ENCODE results near the gene GRIP1. TPM values are rescaled to one million over a fixed set of nuclear protein-coding genes. Genes with fewer than 3 reads are reported as not detected.

The GRIP1 gene
- total and polyA plus RNA-seq, 2 experiments from 2014 or later: 5.1 to 13.7 TPM

DNA sequence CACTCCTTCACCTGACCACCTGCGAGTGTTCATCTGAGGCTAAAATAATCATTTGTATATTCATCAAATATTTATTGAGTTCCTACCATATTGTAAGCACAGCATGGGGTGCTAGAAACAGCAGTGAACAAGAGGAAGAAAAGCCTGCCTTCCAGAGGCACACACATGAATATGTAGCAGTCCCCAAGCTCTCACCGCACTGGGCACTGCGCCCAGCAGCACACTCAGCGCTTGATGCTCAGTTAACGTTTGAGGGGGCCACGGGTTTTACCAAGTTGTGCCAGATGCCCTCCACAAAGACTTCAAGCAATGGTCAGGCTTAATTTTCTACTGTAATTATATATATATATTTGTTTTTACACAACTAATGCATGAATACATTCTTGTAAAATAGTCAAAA is 324.6 kb downstream of the GRIP1 start (continued):
- TF ChIP-seq, protein P1, sequence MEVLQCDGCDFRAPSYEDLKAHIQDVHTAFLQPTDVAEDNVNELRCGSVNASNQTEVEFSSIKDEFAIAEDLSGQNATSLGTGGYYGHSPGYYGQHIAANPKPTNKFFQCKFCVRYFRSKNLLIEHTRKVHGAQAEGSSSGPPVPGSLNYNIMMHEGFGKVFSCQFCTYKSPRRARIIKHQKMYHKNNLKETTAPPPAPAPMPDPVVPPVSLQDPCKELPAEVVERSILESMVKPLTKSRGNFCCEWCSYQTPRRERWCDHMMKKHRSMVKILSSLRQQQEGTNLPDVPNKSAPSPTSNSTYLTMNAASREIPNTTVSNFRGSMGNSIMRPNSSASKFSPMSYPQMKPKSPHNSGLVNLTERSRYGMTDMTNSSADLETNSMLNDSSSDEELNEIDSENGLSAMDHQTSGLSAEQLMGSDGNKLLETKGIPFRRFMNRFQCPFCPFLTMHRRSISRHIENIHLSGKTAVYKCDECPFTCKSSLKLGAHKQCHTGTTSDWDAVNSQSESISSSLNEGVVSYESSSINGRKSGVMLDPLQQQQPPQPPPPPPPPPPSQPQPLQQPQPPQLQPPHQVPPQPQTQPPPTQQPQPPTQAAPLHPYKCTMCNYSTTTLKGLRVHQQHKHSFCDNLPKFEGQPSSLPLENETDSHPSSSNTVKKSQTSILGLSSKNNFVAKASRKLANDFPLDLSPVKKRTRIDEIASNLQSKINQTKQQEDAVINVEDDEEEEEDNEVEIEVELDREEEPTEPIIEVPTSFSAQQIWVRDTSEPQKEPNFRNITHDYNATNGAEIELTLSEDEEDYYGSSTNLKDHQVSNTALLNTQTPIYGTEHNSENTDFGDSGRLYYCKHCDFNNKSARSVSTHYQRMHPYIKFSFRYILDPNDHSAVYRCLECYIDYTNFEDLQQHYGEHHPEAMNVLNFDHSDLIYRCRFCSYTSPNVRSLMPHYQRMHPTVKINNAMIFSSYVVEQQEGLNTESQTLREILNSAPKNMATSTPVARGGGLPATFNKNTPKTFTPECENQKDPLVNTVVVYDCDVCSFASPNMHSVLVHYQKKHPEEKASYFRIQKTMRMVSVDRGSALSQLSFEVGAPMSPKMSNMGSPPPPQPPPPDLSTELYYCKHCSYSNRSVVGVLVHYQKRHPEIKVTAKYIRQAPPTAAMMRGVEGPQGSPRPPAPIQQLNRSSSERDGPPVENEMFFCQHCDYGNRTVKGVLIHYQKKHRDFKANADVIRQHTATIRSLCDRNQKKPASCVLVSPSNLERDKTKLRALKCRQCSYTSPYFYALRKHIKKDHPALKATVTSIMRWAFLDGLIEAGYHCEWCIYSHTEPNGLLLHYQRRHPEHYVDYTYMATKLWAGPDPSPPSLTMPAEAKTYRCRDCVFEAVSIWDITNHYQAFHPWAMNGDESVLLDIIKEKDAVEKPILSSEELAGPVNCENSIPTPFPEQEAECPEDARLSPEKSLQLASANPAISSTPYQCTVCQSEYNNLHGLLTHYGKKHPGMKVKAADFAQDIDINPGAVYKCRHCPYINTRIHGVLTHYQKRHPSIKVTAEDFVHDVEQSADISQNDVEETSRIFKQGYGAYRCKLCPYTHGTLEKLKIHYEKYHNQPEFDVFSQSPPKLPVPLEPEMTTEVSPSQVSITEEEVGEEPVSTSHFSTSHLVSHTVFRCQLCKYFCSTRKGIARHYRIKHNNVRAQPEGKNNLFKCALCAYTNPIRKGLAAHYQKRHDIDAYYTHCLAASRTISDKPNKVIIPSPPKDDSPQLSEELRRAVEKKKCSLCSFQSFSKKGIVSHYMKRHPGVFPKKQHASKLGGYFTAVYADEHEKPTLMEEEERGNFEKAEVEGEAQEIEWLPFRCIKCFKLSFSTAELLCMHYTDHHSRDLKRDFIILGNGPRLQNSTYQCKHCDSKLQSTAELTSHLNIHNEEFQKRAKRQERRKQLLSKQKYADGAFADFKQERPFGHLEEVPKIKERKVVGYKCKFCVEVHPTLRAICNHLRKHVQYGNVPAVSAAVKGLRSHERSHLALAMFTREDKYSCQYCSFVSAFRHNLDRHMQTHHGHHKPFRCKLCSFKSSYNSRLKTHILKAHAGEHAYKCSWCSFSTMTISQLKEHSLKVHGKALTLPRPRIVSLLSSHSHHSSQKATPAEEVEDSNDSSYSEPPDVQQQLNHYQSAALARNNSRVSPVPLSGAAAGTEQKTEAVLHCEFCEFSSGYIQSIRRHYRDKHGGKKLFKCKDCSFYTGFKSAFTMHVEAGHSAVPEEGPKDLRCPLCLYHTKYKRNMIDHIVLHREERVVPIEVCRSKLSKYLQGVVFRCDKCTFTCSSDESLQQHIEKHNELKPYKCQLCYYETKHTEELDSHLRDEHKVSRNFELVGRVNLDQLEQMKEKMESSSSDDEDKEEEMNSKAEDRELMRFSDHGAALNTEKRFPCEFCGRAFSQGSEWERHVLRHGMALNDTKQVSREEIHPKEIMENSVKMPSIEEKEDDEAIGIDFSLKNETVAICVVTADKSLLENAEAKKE (CRISPR knock-in tag; IDR thresholded peaks at IDR 0.05): no peak
- no peak for TF ChIP-seq JUNB (IDR thresholded peaks at IDR 0.05; ENCODE audit: unreplicated experiment)

DNA sequence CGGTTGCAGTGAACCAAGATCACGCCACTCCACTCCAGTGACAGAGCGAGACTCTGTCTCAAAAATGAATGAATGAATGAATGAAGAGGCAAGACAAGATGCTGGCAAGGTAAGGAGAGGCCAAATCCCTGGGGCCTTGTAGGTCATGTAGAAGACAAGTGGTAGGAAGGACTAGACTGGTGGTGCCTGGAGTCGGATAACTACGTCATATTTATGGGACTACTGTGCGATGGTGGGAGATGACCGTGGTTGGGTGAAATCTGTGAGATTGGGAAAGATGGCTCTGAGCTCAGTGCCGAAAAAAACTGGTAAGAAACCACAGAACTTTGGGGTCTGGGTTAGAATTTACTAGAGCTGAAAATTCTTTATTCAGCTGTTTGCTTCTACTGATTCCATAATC is 326.0 kb downstream of the GRIP1 start:
- Mint-ChIP-seq H3K27ac (no peak overlapping the region; the same call in 1 of the 2 replicates), H3K9me3 (no peaks in the 10 kb centered on the region), H3K4me3 (no peak overlapping the region), H3K36me3 (ENCODE audit: low read depth) (peaks cover 4% of the 10 kb centered on the region; the same call in 2 of the 3 replicates), H3K4me1 (peaks cover 16% of the 10 kb centered on the region), H3K27me3 (ENCODE audit: insufficient read depth, low read depth, poor library complexity) (peaks cover 2% of the 10 kb centered on the region)
- Histone ChIP-seq H3K27me3 (ENCODE audit: insufficient read depth) (no peaks in the 10 kb centered on the region), H3K27ac (ENCODE audit: low read depth) (no peak overlapping the region), H3K4me3 (no peak overlapping the region), H3K79me2 (replicated peaks; ENCODE audit: insufficient read depth) (no peaks in the 10 kb centered on the region), H3K36me3 (ENCODE audit: insufficient read depth) (no peaks in the 10 kb centered on the region), H3K4me2 (no peak overlapping the region), H3F3A (replicated peaks; ENCODE audit: low read depth) (no peaks in the 10 kb centered on the region), H3K9me2 (ENCODE audit: insufficient read depth) (no peaks in the 10 kb centered on the region), H4K20me1 (replicated peaks; ENCODE audit: insufficient read depth) (no peaks in the 10 kb centered on the region), H2AFZ (no peak overlapping the region), H3K4me1 (ENCODE audit: insufficient read depth) (peaks cover 14% of the 10 kb centered on the region)
- TF ChIP-seq, protein P2, sequence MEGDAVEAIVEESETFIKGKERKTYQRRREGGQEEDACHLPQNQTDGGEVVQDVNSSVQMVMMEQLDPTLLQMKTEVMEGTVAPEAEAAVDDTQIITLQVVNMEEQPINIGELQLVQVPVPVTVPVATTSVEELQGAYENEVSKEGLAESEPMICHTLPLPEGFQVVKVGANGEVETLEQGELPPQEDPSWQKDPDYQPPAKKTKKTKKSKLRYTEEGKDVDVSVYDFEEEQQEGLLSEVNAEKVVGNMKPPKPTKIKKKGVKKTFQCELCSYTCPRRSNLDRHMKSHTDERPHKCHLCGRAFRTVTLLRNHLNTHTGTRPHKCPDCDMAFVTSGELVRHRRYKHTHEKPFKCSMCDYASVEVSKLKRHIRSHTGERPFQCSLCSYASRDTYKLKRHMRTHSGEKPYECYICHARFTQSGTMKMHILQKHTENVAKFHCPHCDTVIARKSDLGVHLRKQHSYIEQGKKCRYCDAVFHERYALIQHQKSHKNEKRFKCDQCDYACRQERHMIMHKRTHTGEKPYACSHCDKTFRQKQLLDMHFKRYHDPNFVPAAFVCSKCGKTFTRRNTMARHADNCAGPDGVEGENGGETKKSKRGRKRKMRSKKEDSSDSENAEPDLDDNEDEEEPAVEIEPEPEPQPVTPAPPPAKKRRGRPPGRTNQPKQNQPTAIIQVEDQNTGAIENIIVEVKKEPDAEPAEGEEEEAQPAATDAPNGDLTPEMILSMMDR (conservative IDR thresholded peaks at IDR 0.05; ENCODE audit: low read depth in 2 of 2): no peak
- no peak for TF ChIP-seq EZH2 (IDR thresholded peaks at IDR 0.05; ENCODE audit: low read depth, unreplicated experiment)
- no peak for TF ChIP-seq CREB1 (CRISPR knock-in tag; IDR thresholded peaks at IDR 0.05; ENCODE audit: low read depth)
- TF ChIP-seq, protein P3, sequence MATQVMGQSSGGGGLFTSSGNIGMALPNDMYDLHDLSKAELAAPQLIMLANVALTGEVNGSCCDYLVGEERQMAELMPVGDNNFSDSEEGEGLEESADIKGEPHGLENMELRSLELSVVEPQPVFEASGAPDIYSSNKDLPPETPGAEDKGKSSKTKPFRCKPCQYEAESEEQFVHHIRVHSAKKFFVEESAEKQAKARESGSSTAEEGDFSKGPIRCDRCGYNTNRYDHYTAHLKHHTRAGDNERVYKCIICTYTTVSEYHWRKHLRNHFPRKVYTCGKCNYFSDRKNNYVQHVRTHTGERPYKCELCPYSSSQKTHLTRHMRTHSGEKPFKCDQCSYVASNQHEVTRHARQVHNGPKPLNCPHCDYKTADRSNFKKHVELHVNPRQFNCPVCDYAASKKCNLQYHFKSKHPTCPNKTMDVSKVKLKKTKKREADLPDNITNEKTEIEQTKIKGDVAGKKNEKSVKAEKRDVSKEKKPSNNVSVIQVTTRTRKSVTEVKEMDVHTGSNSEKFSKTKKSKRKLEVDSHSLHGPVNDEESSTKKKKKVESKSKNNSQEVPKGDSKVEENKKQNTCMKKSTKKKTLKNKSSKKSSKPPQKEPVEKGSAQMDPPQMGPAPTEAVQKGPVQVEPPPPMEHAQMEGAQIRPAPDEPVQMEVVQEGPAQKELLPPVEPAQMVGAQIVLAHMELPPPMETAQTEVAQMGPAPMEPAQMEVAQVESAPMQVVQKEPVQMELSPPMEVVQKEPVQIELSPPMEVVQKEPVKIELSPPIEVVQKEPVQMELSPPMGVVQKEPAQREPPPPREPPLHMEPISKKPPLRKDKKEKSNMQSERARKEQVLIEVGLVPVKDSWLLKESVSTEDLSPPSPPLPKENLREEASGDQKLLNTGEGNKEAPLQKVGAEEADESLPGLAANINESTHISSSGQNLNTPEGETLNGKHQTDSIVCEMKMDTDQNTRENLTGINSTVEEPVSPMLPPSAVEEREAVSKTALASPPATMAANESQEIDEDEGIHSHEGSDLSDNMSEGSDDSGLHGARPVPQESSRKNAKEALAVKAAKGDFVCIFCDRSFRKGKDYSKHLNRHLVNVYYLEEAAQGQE (IDR thresholded peaks at IDR 0.05; ENCODE audit: unreplicated experiment): no peak
- TF ChIP-seq NANOG (IDR thresholded peaks at IDR 0.05; ENCODE audit: borderline replicate concordance): no peak
- TF ChIP-seq ZNF114 (CRISPR knock-in tag; IDR thresholded peaks at IDR 0.05): no peak
- TF ChIP-seq EZH2phosphoT487 (IDR thresholded peaks at IDR 0.05; ENCODE audit: unreplicated experiment): no peak
- TF ChIP-seq JUNB (IDR thresholded peaks at IDR 0.05; ENCODE audit: unreplicated experiment): no peak
- no peak for DNase-seq (ENCODE audit: low spot score)
- no peak for ATAC-seq
